ENCODE data around the gene MCF2L2. TPM values are rescaled to one million over a fixed set of nuclear protein-coding genes. Genes with fewer than 3 reads are reported as not detected.

The MCF2L2 gene
- total and polyA plus RNA-seq, 9 of the 15 experiments (the other 6 are each of a cell fraction or from before 2014, with no cell fraction given) = 0.56 to 4.2 (median 3.0) TPM

GRCh38 chr3:183360971-183361624 lies 67.3 kb downstream of the MCF2L2 start (continued):
- peak; percentile 51; the same call in 1 of the 2 replicates for TF ChIP-seq MIER1 (IDR thresholded peaks at IDR 0.05; ENCODE audit: low read depth)
- TF ChIP-seq, protein P1, sequence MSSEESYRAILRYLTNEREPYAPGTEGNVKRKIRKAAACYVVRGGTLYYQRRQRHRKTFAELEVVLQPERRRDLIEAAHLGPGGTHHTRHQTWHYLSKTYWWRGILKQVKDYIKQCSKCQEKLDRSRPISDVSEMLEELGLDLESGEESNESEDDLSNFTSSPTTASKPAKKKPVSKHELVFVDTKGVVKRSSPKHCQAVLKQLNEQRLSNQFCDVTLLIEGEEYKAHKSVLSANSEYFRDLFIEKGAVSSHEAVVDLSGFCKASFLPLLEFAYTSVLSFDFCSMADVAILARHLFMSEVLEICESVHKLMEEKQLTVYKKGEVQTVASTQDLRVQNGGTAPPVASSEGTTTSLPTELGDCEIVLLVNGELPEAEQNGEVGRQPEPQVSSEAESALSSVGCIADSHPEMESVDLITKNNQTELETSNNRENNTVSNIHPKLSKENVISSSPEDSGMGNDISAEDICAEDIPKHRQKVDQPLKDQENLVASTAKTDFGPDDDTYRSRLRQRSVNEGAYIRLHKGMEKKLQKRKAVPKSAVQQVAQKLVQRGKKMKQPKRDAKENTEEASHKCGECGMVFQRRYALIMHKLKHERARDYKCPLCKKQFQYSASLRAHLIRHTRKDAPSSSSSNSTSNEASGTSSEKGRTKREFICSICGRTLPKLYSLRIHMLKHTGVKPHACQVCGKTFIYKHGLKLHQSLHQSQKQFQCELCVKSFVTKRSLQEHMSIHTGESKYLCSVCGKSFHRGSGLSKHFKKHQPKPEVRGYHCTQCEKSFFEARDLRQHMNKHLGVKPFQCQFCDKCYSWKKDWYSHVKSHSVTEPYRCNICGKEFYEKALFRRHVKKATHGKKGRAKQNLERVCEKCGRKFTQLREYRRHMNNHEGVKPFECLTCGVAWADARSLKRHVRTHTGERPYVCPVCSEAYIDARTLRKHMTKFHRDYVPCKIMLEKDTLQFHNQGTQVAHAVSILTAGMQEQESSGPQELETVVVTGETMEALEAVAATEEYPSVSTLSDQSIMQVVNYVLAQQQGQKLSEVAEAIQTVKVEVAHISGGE (CRISPR knock-in tag; IDR thresholded peaks at IDR 0.05) = peak in 1 of 3 experiments; percentile 64; a peak in 1 of 6 replicates
- TF ChIP-seq ZFP91 (CRISPR knock-in tag; IDR thresholded peaks at IDR 0.05) = no peak
- no peak for TF ChIP-seq ID3 (CRISPR knock-in tag; IDR thresholded peaks at IDR 0.05)
- TF ChIP-seq ID3 (tag; IDR thresholded peaks at IDR 0.05) = peak; percentile 50
- TF ChIP-seq ATF1 (CRISPR knock-in tag; IDR thresholded peaks at IDR 0.05) = no peak
- TF ChIP-seq ATF1 (tag; IDR thresholded peaks at IDR 0.05) = peak; percentile 33; the same call in 1 of the 2 replicates
- TF ChIP-seq ZFP36 (IDR thresholded peaks at IDR 0.05; ENCODE audit: low read depth, low read length, partially characterized antibody) = no peak
- TF ChIP-seq ZNF592 (IDR thresholded peaks at IDR 0.05) = peak; percentile 73; the same call in 1 of the 2 replicates
- no peak for TF ChIP-seq SIN3B (IDR thresholded peaks at IDR 0.05; ENCODE audit: low read depth)
- TF ChIP-seq, protein P2, sequence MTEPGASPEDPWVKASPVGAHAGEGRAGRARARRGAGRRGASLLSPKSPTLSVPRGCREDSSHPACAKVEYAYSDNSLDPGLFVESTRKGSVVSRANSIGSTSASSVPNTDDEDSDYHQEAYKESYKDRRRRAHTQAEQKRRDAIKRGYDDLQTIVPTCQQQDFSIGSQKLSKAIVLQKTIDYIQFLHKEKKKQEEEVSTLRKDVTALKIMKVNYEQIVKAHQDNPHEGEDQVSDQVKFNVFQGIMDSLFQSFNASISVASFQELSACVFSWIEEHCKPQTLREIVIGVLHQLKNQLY (CRISPR knock-in tag; conservative IDR thresholded peaks at IDR 0.05) = no peak
- TF ChIP-seq, protein P3, sequence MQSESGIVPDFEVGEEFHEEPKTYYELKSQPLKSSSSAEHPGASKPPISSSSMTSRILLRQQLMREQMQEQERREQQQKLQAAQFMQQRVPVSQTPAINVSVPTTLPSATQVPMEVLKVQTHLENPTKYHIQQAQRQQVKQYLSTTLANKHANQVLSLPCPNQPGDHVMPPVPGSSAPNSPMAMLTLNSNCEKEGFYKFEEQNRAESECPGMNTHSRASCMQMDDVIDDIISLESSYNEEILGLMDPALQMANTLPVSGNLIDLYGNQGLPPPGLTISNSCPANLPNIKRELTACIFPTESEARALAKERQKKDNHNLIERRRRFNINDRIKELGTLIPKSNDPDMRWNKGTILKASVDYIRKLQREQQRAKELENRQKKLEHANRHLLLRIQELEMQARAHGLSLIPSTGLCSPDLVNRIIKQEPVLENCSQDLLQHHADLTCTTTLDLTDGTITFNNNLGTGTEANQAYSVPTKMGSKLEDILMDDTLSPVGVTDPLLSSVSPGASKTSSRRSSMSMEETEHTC (IDR thresholded peaks at IDR 0.05) = no peak
- no peak for TF ChIP-seq ILK (tag; IDR thresholded peaks at IDR 0.05; ENCODE audit: borderline replicate concordance, low read depth)
- no peak for TF ChIP-seq PTRF (tag; IDR thresholded peaks at IDR 0.05)
